OCI-LY3 (cell line): ENCODE data around the gene ASIC3.

Experiments
- EZH2phosphoT487 ChIP-seq: fragments of 200-600 bp; shearing (Covaris generic); IDR thresholded peaks from 2 replicates; pipeline ENCODE4 v1.6.1; 2018; ENCODE audit warnings: antibody characterized with exemption, mixed run types, low read depth
- TF ChIP-seq, protein P1 (sequence below): fragments of 200-600, 300-600 bp; sonication (generic); IDR thresholded peaks from 2 replicates; pipeline ENCODE4 v1.5.1; 2014; ENCODE audit warnings: antibody characterized with exemption, low read length, low read depth

DNA sequence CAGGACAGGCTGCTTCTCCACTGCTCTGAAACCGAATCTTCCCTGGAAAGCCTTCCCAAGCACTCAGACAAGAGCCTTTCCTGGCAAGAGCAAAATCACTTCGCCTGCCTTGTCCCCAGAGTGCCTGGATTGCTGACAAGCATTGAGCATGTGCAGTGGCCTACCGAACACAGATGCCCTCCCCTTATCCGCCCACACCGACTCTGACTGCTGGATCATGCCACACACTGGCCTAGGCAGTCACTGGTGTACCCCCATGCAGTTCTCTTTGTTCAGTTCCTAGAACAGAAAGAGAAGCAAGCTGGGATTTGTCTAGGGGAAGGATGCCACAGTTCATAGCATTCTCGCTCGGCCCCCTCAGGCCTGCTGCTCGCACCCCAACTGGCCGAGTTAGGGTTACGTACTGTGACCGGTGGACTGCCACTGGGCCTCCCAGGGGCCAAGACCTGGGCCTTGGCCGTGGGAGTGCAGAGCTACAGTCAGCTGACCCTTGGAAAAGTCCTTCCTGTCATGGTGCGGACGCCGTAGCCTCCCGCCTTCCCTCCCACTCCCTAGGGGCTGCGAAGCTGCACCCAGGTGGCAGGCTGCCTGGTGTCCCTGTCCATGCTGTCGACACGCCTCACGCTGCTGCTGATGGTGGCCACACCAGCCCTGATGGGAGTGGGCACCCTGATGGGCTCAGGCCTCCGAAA lies 13.2 kb upstream of the ASIC3 start:
- TF ChIP-seq, protein P1, sequence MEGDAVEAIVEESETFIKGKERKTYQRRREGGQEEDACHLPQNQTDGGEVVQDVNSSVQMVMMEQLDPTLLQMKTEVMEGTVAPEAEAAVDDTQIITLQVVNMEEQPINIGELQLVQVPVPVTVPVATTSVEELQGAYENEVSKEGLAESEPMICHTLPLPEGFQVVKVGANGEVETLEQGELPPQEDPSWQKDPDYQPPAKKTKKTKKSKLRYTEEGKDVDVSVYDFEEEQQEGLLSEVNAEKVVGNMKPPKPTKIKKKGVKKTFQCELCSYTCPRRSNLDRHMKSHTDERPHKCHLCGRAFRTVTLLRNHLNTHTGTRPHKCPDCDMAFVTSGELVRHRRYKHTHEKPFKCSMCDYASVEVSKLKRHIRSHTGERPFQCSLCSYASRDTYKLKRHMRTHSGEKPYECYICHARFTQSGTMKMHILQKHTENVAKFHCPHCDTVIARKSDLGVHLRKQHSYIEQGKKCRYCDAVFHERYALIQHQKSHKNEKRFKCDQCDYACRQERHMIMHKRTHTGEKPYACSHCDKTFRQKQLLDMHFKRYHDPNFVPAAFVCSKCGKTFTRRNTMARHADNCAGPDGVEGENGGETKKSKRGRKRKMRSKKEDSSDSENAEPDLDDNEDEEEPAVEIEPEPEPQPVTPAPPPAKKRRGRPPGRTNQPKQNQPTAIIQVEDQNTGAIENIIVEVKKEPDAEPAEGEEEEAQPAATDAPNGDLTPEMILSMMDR = no peak
- TF ChIP-seq EZH2phosphoT487 = no peak
